Left lung (tissue), 10 donors: ENCODE data around the gene MYOM1. TPM values are rescaled to one million over a fixed set of nuclear protein-coding genes. Genes with fewer than 3 reads are reported as not detected.
"Not testable (repeated sequence)": the region's sequence is repeated elsewhere in the genome, so short reads cannot be mapped to it uniquely, and the experiment has no call there.

Experiments used
- ATAC-seq: fragments of 200-7000 bp; cut with Tn5 transposase; one replicate; pipeline ENCODE4 v1.9.1; 2020; ENCODE audit warnings: moderate library complexity
- DNase-seq, 4 donors: peaks; one replicate each; pipeline ENCODE4 v3.0.0-alpha.2; 2013 to 2020
- H3K27ac ChIP-seq, 2 donors: fragments of 200-600 bp; sonication (generic) in 1 of 2; one replicate each; pipeline versions ENCODE4 v1.5.0 to v1.8.0; 2020 to 2021
- H3K27me3 ChIP-seq, 2 donors: fragments of 200-600 bp; sonication (generic) in 1 of 2; one replicate each; pipeline versions ENCODE4 v1.5.0 to v1.8.0; 2020 to 2021
- H3K36me3 ChIP-seq, 2 donors: fragments of 200-600 bp; sonication (generic) in 1 of 2; one replicate each; pipeline versions ENCODE4 v1.5.0 to v1.8.0; 2020 to 2021
- H3K4me1 ChIP-seq, 2 donors: fragments of 200-600 bp; one replicate each; pipeline ENCODE4 v1.8.0; 2021
- H3K4me3 ChIP-seq, 2 donors: fragments of 200-600 bp; sonication (generic) in 1 of 2; one replicate each; pipeline versions ENCODE4 v1.5.0 to v1.8.0; 2020 to 2021; ENCODE audit warnings: mild to moderate bottlenecking in 1 of 2
- H3K9me3 ChIP-seq, 2 donors: fragments of 200-600 bp; sonication (generic) in 1 of 2; one replicate each; pipeline versions ENCODE4 v1.5.0 to v1.8.0; 2020 to 2021
- CTCF ChIP-seq, 2 donors: fragments of 200-600 bp; sonication (generic) in 1 of 2; IDR thresholded peaks; one replicate each; pipeline versions ENCODE4 v1.5.0 to v1.8.0; 2021; ENCODE audit warnings: antibody characterized with exemption in 2 of 2
- intact Hi-C, 2 donors: fragments of 100-400 bp; cut with DNase I; formaldehyde crosslinking; loops; one replicate each; pipeline versions ENCODE4 v1.11.2 to v1.14.2; 2022
- polyA plus RNA-seq, 6 donors: library from polyadenylated mRNA; unstranded; fragments of 120-200 nt; gene quantifications; one replicate each; pipeline ENCODE4 v1.2.1, GENCODE V29; 2013; ENCODE audit not compliant: insufficient read length in 6 of 6
- total RNA-seq, 2 donors: library from RNA; stranded (reverse); fragmentation: NEBNext Ultra II Directional; extraction: Animal tissue kit (Norgen Biotek cat#: 25700); gene quantifications; one replicate each; pipeline ENCODE4 v1.2.1, GENCODE V29; 2021
- donor health status: DM: no; HTN: yes; CAD: no.
- donor health status: DM: no; HTN: no; CAD: no.

MYOM1 gene
- total and polyA plus RNA-seq, 8 donors, result 1.5 to 4.5 (median 2.4) TPM

GRCh38 chr18:3066341-3067110 lies 153.2 kb downstream of the MYOM1 start:
- Histone ChIP-seq H3K4me3 (no peak overlapping the region), H3K36me3 (no peaks in the 10 kb centered on the region), H3K9me3 (no peaks in the 10 kb centered on the region), H3K4me1 (peaks cover 0 to 12% of the 10 kb centered on the region in 2 donors), H3K27me3 (no peaks in the 10 kb centered on the region), H3K27ac (no peak overlapping the region)
- peak in 2 of 4 donors; percentile 88 to 89 for DNase-seq
- intact Hi-C loops, result loop anchor here in 1 of 2 donors (10.0 kb wide), 1 partner anchor 132 kb away; no protein-coding TSS in a partner anchor
- no peak for TF ChIP-seq CTCF (IDR thresholded peaks at IDR 0.05)
- ATAC-seq, result no peak

- H3K9me3 ChIP-seq, ATAC-seq, H3K27me3 ChIP-seq, H3K27ac ChIP-seq, DNase-seq, H3K36me3 ChIP-seq, H3K4me3 ChIP-seq: not testable (repeated sequence)
- intact Hi-C loops, result loop anchor here in 1 of 2 donors (10.0 kb wide), 1 partner anchor 129 kb away; no protein-coding TSS in a partner anchor
- H3K4me1 ChIP-seq, result peaks cover 6 to 39% of the 10 kb centered on the region in 2 donors
These were observed 156.0 kb downstream of the MYOM1 start for GRCh38 chr18:3063766-3064165.

- ATAC-seq (peak; percentile 88), DNase-seq (peak in 3 of 4 donors; percentile 36 to 87 (median 70))
- H3K4me1 ChIP-seq, result peaks cover 6 to 45% of the 10 kb centered on the region in 2 donors
- H3K27me3 ChIP-seq, result no peaks in the 10 kb centered on the region
- H3K4me3 ChIP-seq, result no peak overlapping the region
- H3K36me3 ChIP-seq, result no peaks in the 10 kb centered on the region
- intact Hi-C loops, result loop anchor here in 1 of 2 donors (10.0 kb wide), 1 partner anchor 128 kb away; no protein-coding TSS in a partner anchor
- peak overlapping the region in 1 of 2 donors; percentile 75 for H3K27ac ChIP-seq
- peak; percentile 68 to 71 for TF ChIP-seq CTCF (IDR thresholded peaks at IDR 0.05)
- no peaks in the 10 kb centered on the region for H3K9me3 ChIP-seq
These were observed 156.7 kb downstream of the MYOM1 start for GRCh38 chr18:3062798-3063680.

GRCh38 chr18:3061581-3062312 lies 158.0 kb downstream of the MYOM1 start:
- peak overlapping the region in 1 of 2 donors; percentile 75 for H3K27ac ChIP-seq
- H3K27me3 ChIP-seq, result no peaks in the 10 kb centered on the region
- H3K4me3 ChIP-seq, result no peak overlapping the region
- intact Hi-C loops, result loop anchor here in 1 of 2 donors (10.0 kb wide), 1 partner anchor 127 kb away; no protein-coding TSS in a partner anchor
- no peak for TF ChIP-seq CTCF (IDR thresholded peaks at IDR 0.05)
- ATAC-seq, result no peak
- DNase-seq, result no peak
- H3K4me1 ChIP-seq, result peaks cover 6 to 45% of the 10 kb centered on the region in 2 donors
- H3K9me3 ChIP-seq, result no peaks in the 10 kb centered on the region
- no peaks in the 10 kb centered on the region for H3K36me3 ChIP-seq
